Activated T-cell treated with anti-CD3 and anti-CD28 coated beads, Interleukin-2, amount 50 U/mL, for 72 hours (primary cell): ENCODE measurements around the gene FOXK1. TPM values are rescaled to one million over a fixed set of nuclear protein-coding genes. Genes with fewer than 3 reads are reported as not detected.

ENCODE experiments used
- ATAC-seq, 2 donors: fragments of 150-1000 bp; cut with Tn5 transposase; replicated peaks in 1 of 2; 2 replicates each; pipeline ENCODE4 v1.10.0; 2021; ENCODE audit warnings: moderate library complexity in 2 of 2, mild to moderate bottlenecking in 1 of 2
- DNase-seq, 2 donors: peaks; one replicate each; pipeline ENCODE4 v3.0.0; 2021 to 2022; ENCODE audit warnings: mixed read lengths in 1 of 2
- H3K27ac Mint-ChIP-seq: one replicate; pipeline ENCODE4 v1.8.0; 2022; ENCODE audit warnings: mild to moderate bottlenecking, moderate library complexity, mixed read lengths
- H3K27me3 Mint-ChIP-seq: one replicate; pipeline ENCODE4 v1.8.0; 2022; ENCODE audit warnings: low read depth, mixed read lengths
- H3K36me3 Mint-ChIP-seq, 2 donors: one replicate each; pipeline ENCODE4 v1.8.0; 2022; ENCODE audit warnings: mixed read lengths in 2 of 2, mild to moderate bottlenecking in 1 of 2; ENCODE audit not compliant: insufficient read depth in 2 of 2
- H3K4me1 Mint-ChIP-seq: one replicate; pipeline ENCODE4 v1.8.0; 2022; ENCODE audit warnings: low read depth, mixed read lengths
- H3K4me3 Mint-ChIP-seq, 2 donors: one replicate each; pipeline ENCODE4 v1.8.0; 2022; ENCODE audit warnings: mild to moderate bottlenecking in 2 of 2, mixed read lengths in 2 of 2, moderate library complexity in 2 of 2
- H3K9me3 Mint-ChIP-seq, 2 donors: one replicate each; pipeline ENCODE4 v1.8.0; 2022; ENCODE audit warnings: mixed read lengths in 2 of 2
- total RNA-seq, 2 donors: library from RNA; stranded (reverse); gene quantifications; one replicate each; pipeline ENCODE4 v1.2.3, GENCODE V29; 2022

The FOXK1 gene
- total RNA-seq, 2 donors from 2014 or later: 38.6 to 41.0 TPM

- no peak for ATAC-seq
- no peaks in the 10 kb centered on the region for H3K36me3 Mint-ChIP-seq
- no peak for DNase-seq
- H3K4me1 Mint-ChIP-seq: no peaks in the 10 kb centered on the region
- no peak overlapping the region for H3K27ac Mint-ChIP-seq
- peaks cover 29% of the 10 kb centered on the region for H3K27me3 Mint-ChIP-seq
- H3K9me3 Mint-ChIP-seq: no peaks in the 10 kb centered on the region
- H3K4me3 Mint-ChIP-seq: peak overlapping the region in 1 of 2 donors; percentile 34
These were observed 126.5 kb downstream of the FOXK1 start for GRCh38 chr7:4808565-4808964.

GRCh38 chr7:4809091-4809591 is 127.0 kb downstream of the FOXK1 start:
- peaks cover 33% of the 10 kb centered on the region for H3K27me3 Mint-ChIP-seq
- no peaks in the 10 kb centered on the region for H3K36me3 Mint-ChIP-seq
- H3K4me3 Mint-ChIP-seq: peak overlapping the region; percentile 74 to 77
- DNase-seq: peak in 1 of 2 donors; percentile 29
- no peaks in the 10 kb centered on the region for H3K9me3 Mint-ChIP-seq
- H3K4me1 Mint-ChIP-seq: no peaks in the 10 kb centered on the region
- ATAC-seq: peak in 1 of 2 donors; percentile 49
- no peak overlapping the region for H3K27ac Mint-ChIP-seq

GRCh38 chr7:4809666-4810065 is 127.6 kb downstream of the FOXK1 start:
- Mint-ChIP-seq H3K4me3 (peak overlapping the region; percentile 45 to 62), H3K27me3 (peaks cover 33% of the 10 kb centered on the region), H3K27ac (no peak overlapping the region), H3K36me3 (no peaks in the 10 kb centered on the region), H3K9me3 (no peaks in the 10 kb centered on the region), H3K4me1 (no peaks in the 10 kb centered on the region)
- ATAC-seq (no peak), DNase-seq (no peak)

GRCh38 chr7:4814433-4814832 is 132.3 kb downstream of the FOXK1 start:
- H3K4me1 Mint-ChIP-seq: no peaks in the 10 kb centered on the region
- H3K27me3 Mint-ChIP-seq: peaks cover 7% of the 10 kb centered on the region
- H3K27ac Mint-ChIP-seq: peak overlapping the region; percentile 35
- no peak overlapping the region for H3K4me3 Mint-ChIP-seq
- ATAC-seq (no peak), DNase-seq (no peak)
- no peaks in the 10 kb centered on the region for H3K9me3 Mint-ChIP-seq
- H3K36me3 Mint-ChIP-seq: no peaks in the 10 kb centered on the region

- ATAC-seq (no peak), DNase-seq (no peak)
- Mint-ChIP-seq H3K36me3 (no peaks in the 10 kb centered on the region), H3K27me3 (peaks cover 7% of the 10 kb centered on the region), H3K4me3 (no peak overlapping the region), H3K27ac (no peak overlapping the region), H3K4me1 (no peaks in the 10 kb centered on the region), H3K9me3 (no peaks in the 10 kb centered on the region)
These were observed 133.0 kb downstream of the FOXK1 start for GRCh38 chr7:4815121-4815520.

- Mint-ChIP-seq H3K36me3 (no peaks in the 10 kb centered on the region), H3K4me3 (no peak overlapping the region), H3K4me1 (no peaks in the 10 kb centered on the region), H3K27me3 (peaks cover 7% of the 10 kb centered on the region), H3K27ac (no peak overlapping the region), H3K9me3 (no peaks in the 10 kb centered on the region)
- no peak for DNase-seq
- no peak for ATAC-seq
These were observed 133.7 kb downstream of the FOXK1 start for GRCh38 chr7:4815609-4816418.

- no peaks in the 10 kb centered on the region for H3K4me1 Mint-ChIP-seq
- H3K9me3 Mint-ChIP-seq: no peaks in the 10 kb centered on the region
- no peak overlapping the region for H3K27ac Mint-ChIP-seq
- H3K27me3 Mint-ChIP-seq: peaks cover 7% of the 10 kb centered on the region
- H3K4me3 Mint-ChIP-seq: no peak overlapping the region
- H3K36me3 Mint-ChIP-seq: no peaks in the 10 kb centered on the region
- DNase-seq: no peak
- no peak for ATAC-seq
These were observed 134.5 kb downstream of the FOXK1 start for GRCh38 chr7:4816419-4817080.

- Mint-ChIP-seq H3K4me3 (no peak overlapping the region), H3K27me3 (peaks cover 7% of the 10 kb centered on the region), H3K27ac (no peak overlapping the region), H3K36me3 (no peaks in the 10 kb centered on the region), H3K4me1 (no peaks in the 10 kb centered on the region), H3K9me3 (no peaks in the 10 kb centered on the region)
- ATAC-seq (no peak), DNase-seq (no peak)
These were observed 135.2 kb downstream of the FOXK1 start for GRCh38 chr7:4817178-4817901.

- Mint-ChIP-seq H3K4me3 (no peak overlapping the region), H3K27me3 (peaks cover 7% of the 10 kb centered on the region), H3K36me3 (no peaks in the 10 kb centered on the region), H3K9me3 (no peaks in the 10 kb centered on the region), H3K27ac (no peak overlapping the region), H3K4me1 (no peaks in the 10 kb centered on the region)
- no peak for DNase-seq
- ATAC-seq: no peak
These were observed 136.1 kb downstream of the FOXK1 start for GRCh38 chr7:4818000-4818794.

- ATAC-seq (no peak), DNase-seq (no peak)
- H3K27me3 Mint-ChIP-seq: no peaks in the 10 kb centered on the region
- no peak overlapping the region for H3K27ac Mint-ChIP-seq
- H3K4me1 Mint-ChIP-seq: no peaks in the 10 kb centered on the region
- no peak overlapping the region for H3K4me3 Mint-ChIP-seq
- H3K36me3 Mint-ChIP-seq: no peaks in the 10 kb centered on the region
- no peaks in the 10 kb centered on the region for H3K9me3 Mint-ChIP-seq
These were observed 137.7 kb downstream of the FOXK1 start for GRCh38 chr7:4819560-4820404.

- H3K9me3 Mint-ChIP-seq: no peaks in the 10 kb centered on the region
- H3K4me1 Mint-ChIP-seq: no peaks in the 10 kb centered on the region
- H3K4me3 Mint-ChIP-seq: no peak overlapping the region
- no peaks in the 10 kb centered on the region for H3K36me3 Mint-ChIP-seq
- DNase-seq (no peak), ATAC-seq (no peak)
- no peaks in the 10 kb centered on the region for H3K27me3 Mint-ChIP-seq
- no peak overlapping the region for H3K27ac Mint-ChIP-seq
These were observed 138.4 kb downstream of the FOXK1 start for GRCh38 chr7:4820405-4820966.
